IPS-NIHi7 (cell line): ENCODE measurements around the gene DOCK4.

Source experiments
- DNase-seq: peaks from one replicate; pipeline ENCODE4 v3.0.0; 2012; ENCODE audit warnings: mixed read lengths; ENCODE audit errors: extremely low spot score

DOCK4 gene

DNA sequence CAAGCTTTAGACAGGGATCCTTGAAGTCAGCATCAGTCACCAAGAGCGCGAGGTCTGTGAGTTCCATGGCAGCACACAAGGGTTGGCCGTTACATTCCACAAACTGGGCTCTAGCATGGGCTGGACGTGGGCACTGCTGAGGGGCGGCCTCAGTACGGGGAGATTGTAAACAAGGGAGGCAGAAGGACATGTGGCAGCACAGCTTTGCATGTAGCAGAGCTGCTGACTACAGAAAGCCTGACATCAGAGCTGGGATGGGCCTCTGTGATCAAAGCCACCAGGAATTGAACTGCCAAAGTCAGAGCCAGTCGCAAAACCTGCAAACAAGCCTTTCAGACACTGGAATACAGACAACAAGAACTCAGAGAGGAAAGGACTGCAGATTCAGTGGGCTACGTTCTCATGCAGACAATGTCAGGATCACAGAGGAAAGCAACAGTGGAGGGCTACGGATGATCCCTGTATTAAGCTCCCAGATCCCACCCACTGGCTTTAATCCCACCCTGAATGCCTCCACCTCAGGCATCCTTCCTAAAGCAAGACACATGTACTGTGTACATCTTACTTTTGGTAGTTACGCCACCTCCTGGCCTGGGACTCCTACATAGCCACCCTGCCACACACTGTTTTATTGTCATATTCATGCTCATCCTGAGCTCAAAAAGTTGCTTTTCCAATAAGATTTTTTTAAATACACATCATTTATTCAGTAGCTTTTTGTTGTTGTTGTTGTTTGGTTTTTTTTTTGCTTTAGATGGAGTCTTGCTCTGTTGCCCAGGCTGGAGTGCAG, 352.8 kb downstream of the DOCK4 start:
- DNase-seq, result no peak

DNA sequence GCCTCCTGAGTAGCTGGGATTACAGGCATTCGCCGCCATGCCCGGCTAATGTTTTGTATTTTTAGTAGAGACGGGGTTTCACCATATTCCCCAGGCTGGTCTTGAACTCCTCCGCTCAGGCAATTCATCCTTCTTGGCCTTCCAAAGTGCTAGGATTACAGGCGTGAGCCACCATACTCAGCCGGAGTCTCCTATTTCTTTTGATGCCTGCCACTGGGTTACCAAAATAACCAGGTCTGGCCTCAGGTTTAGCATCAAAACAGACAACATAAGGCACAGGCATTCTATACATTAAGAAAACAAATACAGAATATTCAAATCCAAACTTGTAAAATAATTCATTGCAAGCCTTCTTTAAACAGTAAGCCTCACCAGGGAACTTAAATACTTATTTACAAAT, 354.1 kb downstream of the DOCK4 start:
- no peak for DNase-seq

DNA sequence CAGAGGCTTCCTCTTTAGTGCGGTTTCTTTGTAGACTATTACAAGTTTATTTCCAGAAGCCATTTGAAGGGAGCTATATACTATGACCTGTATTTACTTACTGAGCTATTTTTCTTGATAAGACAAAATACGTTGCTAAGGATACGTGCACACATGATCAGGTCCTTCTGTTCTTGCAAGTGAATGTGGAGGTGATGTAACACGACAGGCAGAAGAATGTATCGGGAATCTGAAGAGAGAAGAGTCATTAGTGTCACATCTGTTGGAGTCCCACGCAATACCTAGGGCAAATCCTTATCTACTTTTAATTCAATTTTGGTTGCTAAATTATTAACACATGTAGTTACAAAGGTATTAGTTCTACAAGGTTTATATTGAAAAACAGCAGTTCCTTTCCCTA, 359.3 kb downstream of the DOCK4 start:
- no peak for DNase-seq

DNA sequence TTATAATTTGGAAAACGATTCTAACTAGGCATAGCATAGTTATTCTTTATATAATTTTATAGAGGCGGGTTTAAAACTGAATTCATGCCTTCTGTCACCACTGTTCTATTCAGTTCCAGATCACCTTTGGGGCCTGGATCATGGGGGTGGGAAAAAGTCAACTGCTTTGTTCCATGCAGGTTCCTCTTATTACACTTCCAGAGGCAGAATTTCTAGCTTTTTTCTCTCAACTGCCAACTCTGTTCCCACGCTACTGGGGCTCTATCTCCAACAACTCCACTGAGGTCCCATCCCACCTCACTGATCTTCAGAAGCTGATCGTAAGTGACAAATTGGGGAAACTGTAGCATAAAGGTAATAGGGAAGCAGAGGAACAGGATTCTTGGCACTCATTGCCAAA, 360.3 kb downstream of the DOCK4 start:
- DNase-seq, result no peak

- DNase-seq, result no peak
Measured at GRCh38 chr7:111844904-111845671, 361.1 kb downstream of the DOCK4 start.

- no peak for DNase-seq
Measured at GRCh38 chr7:111842491-111842890, 363.7 kb downstream of the DOCK4 start.

GRCh38 chr7:111841596-111842205, 364.5 kb downstream of the DOCK4 start:
- DNase-seq, result no peak

DNA sequence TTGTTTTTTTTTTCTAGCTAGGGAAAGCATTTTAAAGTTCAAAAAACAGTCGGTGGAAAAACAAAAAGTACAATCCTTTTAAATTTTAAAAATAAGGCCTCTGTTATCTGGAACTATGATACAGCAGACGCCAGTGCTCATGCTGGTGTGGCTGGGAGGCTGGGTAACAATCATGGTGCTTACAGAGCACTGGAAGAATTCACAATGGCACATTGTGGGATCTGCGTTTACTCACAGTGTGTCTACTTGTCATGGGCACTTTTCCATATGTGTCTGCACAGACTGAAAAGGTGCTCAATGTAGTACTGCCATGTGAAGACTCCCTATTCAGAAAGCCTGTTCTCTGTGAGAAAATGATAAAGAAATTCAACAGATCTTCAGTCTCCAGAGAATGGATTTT, 365.7 kb downstream of the DOCK4 start:
- DNase-seq, result no peak

DNA sequence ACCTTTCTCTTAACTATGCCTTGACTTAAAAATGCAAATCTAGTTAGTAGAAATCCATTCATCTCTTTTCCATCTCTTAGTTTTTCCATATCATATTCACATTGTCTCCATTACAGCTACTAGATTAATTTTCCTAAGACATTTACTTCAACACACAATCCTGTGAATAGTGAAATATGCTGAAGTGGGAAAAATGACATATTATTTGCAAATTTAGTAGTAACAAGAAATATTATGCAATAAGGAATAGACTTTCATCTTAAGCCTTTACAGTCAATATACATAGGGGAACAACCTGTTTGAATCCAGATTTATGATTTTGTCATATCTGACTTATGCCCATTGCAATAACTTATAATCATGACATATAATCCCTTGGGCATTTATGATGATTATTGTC, 366.9 kb downstream of the DOCK4 start:
- no peak for DNase-seq

DNA sequence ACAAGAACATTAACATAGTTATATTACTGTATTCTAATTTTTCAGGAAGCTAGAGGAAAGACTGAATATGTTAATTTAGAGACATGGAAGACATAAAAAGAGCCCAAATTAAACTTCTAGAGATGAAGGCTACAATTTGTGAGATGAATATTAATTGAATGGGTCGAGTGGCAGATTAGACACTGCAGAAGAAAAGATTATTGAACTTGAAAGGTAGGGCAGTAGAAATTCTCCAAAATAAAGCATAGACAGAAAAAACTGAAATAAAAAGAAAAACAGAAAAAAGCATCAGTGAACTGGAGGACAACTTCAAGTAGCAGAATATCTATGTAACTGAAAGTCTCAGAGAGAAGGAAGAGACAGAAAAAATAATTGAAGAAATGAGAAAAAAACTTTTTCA, 369.6 kb downstream of the DOCK4 start:
- DNase-seq, result no peak

DNA sequence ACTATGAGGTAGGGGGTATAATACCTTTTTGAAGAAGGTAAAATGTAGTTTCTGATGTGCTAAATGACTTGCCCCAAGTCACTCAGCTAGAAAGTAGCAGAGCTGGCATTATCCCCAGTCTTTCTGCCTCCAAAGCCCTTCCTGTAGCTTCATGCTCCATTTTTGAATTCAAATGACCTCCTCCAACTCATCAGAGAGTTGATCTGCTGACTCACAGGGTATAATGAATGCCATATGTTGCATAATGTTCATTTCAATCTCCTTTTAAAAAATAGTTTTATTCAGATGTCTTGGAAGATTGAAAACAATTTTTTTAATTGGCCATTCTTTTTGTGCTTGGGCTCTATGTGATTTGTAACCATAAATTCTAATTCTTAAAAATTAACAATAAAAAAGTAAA, 371.1 kb downstream of the DOCK4 start:
- DNase-seq, result no peak

GRCh38 chr7:111834367-111834766, 371.8 kb downstream of the DOCK4 start:
- DNase-seq, result no peak

GRCh38 chr7:111833466-111833865, 372.7 kb downstream of the DOCK4 start:
- DNase-seq, result no peak

- DNase-seq, result no peak
Measured at GRCh38 chr7:111832174-111832573, 374.0 kb downstream of the DOCK4 start.

DNA sequence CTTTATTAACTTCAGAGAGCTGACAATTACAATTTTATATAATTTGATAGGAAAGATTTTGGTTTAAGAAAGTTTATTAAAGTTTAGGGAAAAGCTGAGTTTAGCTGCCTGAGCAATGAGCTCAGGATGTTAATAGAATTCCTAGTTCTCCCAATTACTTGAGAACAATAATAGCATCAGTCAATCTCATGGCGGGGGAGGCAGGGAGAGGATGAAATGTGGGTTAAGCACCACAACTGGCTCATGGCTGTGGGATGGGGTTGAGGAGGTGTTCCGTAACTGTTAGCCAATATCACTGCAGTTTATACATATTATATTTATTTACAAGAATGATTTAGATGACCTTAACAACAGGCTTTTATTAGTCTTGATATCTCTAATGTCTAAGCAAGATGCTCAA, 377.0 kb downstream of the DOCK4 start:
- DNase-seq, result no peak

DNA sequence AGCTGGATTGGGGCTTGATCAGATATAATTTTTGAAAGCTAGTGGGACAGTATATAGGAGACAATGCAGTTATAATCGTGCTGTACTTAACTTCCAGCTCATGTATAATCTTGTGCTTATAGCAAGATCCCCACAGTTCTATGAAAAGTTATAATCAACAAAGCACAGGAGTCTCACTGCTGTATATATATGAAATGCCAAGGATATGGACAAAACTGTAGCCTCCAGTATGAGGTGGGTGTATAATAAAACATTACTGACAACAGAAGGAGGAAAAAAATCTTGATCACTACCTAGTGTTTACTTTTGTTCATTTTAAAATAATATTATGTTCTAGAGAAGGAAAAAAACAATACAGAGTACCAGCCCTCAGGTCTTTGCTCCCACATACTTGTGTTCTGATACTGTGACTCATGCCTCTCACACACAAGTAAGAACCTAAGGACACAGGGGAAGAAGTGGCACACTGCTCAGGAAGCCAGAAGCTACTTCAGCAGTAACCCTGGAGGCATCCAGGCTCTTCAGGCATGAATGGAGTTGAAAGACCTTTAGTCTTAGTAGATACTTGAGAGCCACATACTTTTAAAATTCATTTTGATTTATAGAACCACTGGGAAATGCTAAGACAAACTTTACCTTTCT, 378.2 kb downstream of the DOCK4 start:
- DNase-seq, result no peak

- DNase-seq, result no peak
Measured at GRCh38 chr7:111825046-111825445, 381.2 kb downstream of the DOCK4 start.

GRCh38 chr7:111823826-111824225, 382.4 kb downstream of the DOCK4 start:
- no peak for DNase-seq

GRCh38 chr7:111821046-111821445, 385.2 kb downstream of the DOCK4 start:
- DNase-seq, result no peak

- no peak for DNase-seq
Measured at GRCh38 chr7:111820621-111821020, 385.6 kb downstream of the DOCK4 start.

- no peak for DNase-seq
Measured at GRCh38 chr7:111820121-111820520, 386.1 kb downstream of the DOCK4 start.

DNA sequence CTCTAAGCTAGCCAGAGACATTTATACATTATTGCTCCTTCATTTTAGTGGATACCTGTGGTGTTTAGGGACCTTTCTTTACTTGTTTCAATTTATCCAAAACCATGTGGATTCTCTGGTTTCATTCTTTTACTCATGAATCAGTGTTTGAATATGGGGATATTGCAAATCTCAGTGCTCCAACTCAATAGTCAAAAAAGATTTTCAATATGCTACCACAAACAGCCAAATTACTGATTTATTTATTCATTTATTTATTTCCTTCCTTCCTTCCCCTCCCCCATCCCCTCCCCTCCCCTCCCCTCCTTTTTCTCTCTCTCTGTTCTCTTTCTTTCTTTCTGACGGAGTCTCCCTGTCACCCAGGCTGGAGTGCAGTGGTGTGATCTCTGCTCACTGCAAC, 390.8 kb downstream of the DOCK4 start:
- no peak for DNase-seq
